Gastrocnemius medialis (tissue), 4 donors: ENCODE measurements around the gene GDF9.

Experiments used
- CTCF ChIP-seq, 5 experiments: fragments of 450-650 bp in 3 of 5; fragments of 200-600 bp in 2 of 5; sonication (generic) in 2 of 5; IDR thresholded peaks in 4 of 5; conservative IDR thresholded peaks in 1 of 5; 1 replicate in 4 of 5; 2 replicates in 1 of 5; pipeline ENCODE4 v1.5.1; 2016 to 2019; ENCODE audit warnings: antibody characterized with exemption in 5 of 5, mild to moderate bottlenecking in 3 of 5, moderate library complexity in 3 of 5
- POLR2A ChIP-seq, 2 donors: fragments of 450-650 bp; IDR thresholded peaks; one replicate each; pipeline ENCODE4 v1.6.1; 2017; ENCODE audit warnings: antibody characterized with exemption in 2 of 2, mild to moderate bottlenecking in 2 of 2, moderate library complexity in 2 of 2

DNA sequence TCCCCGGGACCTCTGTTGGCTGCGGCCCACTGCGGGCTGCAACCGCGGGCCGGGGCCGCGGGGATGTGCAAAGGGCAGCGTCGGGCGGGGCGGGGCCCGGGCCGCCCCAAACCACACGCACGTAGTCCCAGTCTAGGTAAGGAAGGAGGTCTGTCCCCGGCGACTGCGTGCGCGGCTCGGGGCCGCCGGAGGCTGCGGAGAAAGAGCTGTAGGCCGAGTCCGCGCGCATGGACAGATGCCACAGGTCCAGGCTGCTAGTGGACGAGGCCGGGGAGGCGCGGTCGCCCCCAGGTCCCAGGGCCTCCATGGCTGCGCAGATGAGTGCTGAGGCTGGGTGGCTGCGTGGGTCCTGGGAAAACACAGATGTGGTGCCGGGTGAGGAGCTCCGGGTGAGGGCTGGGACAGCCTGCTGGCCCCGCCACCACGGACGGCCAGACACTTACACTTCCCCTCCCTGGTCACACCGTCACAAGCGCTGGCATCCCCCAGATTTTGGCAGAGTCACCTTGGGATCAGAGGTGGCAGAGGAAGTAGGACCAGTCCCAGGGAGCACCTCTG is 40.4 kb downstream of the GDF9 start:
- TF ChIP-seq POLR2A (IDR thresholded peaks at IDR 0.05) (no peak), CTCF (IDR thresholded peaks at IDR 0.05 in 4 of 5, conservative IDR thresholded peaks at IDR 0.05 in 1 of 5) (no peak)
